ENCODE data around the gene MT1X. TPM values are rescaled to one million over a fixed set of nuclear protein-coding genes. Genes with fewer than 3 reads are reported as not detected.
A peak's percentile ranks its signal among the peaks of the same experiment; 100 is the strongest.
"Not testable (repeated sequence)": the region's sequence is repeated elsewhere in the genome, so short reads cannot be mapped to it uniquely, and the experiment has no call there.

MT1X gene
- total RNA-seq, 1 donor from 2014 or later, result 2.3 TPM

GRCh38 chr16:56672761-56673536, 9.3 kb upstream of the MT1X start:
- TF ChIP-seq, protein P1, sequence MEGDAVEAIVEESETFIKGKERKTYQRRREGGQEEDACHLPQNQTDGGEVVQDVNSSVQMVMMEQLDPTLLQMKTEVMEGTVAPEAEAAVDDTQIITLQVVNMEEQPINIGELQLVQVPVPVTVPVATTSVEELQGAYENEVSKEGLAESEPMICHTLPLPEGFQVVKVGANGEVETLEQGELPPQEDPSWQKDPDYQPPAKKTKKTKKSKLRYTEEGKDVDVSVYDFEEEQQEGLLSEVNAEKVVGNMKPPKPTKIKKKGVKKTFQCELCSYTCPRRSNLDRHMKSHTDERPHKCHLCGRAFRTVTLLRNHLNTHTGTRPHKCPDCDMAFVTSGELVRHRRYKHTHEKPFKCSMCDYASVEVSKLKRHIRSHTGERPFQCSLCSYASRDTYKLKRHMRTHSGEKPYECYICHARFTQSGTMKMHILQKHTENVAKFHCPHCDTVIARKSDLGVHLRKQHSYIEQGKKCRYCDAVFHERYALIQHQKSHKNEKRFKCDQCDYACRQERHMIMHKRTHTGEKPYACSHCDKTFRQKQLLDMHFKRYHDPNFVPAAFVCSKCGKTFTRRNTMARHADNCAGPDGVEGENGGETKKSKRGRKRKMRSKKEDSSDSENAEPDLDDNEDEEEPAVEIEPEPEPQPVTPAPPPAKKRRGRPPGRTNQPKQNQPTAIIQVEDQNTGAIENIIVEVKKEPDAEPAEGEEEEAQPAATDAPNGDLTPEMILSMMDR (IDR thresholded peaks at IDR 0.05; ENCODE audit: unreplicated experiment), result no peak
- no peak overlapping the region for H3K27ac Mint-ChIP-seq (ENCODE audit: unreplicated experiment)
- H3K36me3 Mint-ChIP-seq (ENCODE audit: low read depth, unreplicated experiment), result peaks cover 7% of the 10 kb centered on the region
- H3K4me3 Mint-ChIP-seq (ENCODE audit: unreplicated experiment), result no peak overlapping the region
- H3K9me3 Mint-ChIP-seq (ENCODE audit: unreplicated experiment), result no peaks in the 10 kb centered on the region
- DNase-seq (ENCODE audit: low spot score), result no peak
- peaks cover 45% of the 10 kb centered on the region for H3K27me3 Mint-ChIP-seq (ENCODE audit: unreplicated experiment)
- peaks cover 14% of the 10 kb centered on the region for H3K4me1 Mint-ChIP-seq (ENCODE audit: unreplicated experiment)

GRCh38 chr16:56673921-56674320, 8.3 kb upstream of the MT1X start:
- H3K27me3 Mint-ChIP-seq (ENCODE audit: unreplicated experiment), result peaks cover 36% of the 10 kb centered on the region
- DNase-seq (ENCODE audit: low spot score), result peak; percentile 42
- no peaks in the 10 kb centered on the region for H3K9me3 Mint-ChIP-seq (ENCODE audit: unreplicated experiment)
- H3K4me1 Mint-ChIP-seq (ENCODE audit: unreplicated experiment), result peaks cover 7% of the 10 kb centered on the region
- no peak overlapping the region for H3K4me3 Mint-ChIP-seq (ENCODE audit: unreplicated experiment)
- H3K27ac Mint-ChIP-seq (ENCODE audit: unreplicated experiment), result no peak overlapping the region
- TF ChIP-seq, protein P1 (IDR thresholded peaks at IDR 0.05; ENCODE audit: unreplicated experiment), result peak; percentile 44
- H3K36me3 Mint-ChIP-seq (ENCODE audit: low read depth, unreplicated experiment), result peaks cover 1% of the 10 kb centered on the region

DNA sequence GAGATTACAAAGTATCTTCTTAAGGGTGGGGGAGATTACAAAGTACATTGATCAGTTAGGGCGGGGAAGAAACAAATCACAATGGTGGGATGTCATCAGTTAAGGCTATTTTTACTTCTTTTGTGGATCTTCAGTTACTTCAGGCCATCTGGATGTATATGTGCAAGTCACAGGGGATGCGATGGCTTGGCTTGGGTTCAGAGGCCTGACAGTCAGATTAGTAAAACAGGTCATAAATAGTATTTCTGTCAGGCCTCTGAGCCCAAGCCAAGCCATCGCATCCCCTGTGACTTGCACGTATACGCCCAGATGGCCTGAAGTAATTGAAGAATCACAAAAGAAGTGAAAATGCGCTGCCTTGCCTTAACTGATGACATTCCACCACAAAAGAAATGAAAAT, 7.7 kb upstream of the MT1X start:
- peaks cover 32% of the 10 kb centered on the region for H3K27me3 Mint-ChIP-seq (ENCODE audit: unreplicated experiment)
- not testable (repeated sequence) for H3K4me1 Mint-ChIP-seq (ENCODE audit: unreplicated experiment); H3K36me3 Mint-ChIP-seq (ENCODE audit: low read depth, unreplicated experiment); H3K4me3 Mint-ChIP-seq (ENCODE audit: unreplicated experiment); H3K9me3 Mint-ChIP-seq (ENCODE audit: unreplicated experiment); DNase-seq (ENCODE audit: low spot score); H3K27ac Mint-ChIP-seq (ENCODE audit: unreplicated experiment)

DNA sequence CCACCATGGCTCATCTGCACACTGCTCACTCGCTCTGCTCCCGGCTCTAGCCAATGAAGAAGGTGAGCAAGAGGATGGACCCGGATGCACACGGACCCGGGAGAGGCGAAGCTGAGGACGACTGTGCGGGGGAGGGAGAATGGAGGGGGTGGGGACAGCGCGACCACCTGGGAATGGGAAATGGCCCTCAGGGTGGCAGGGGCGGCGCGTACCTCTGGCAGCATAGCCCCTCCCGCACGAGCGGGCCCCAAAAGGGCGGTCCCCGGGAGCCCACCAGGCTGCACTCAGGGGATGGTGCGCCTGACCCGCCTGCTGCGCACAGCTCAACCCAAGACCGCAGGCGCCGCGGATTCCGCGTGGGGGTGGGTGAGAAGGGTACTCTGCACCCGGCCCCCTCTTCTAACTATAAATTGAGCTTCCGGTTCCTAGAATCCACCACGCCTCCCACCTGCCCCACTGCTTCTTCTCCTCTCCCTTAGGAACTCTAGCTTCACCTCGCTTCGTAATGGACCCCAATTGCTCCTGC, 6.5 kb upstream of the MT1X start:
- H3K9me3 Mint-ChIP-seq (ENCODE audit: unreplicated experiment), result no peaks in the 10 kb centered on the region
- TF ChIP-seq, protein P1 (IDR thresholded peaks at IDR 0.05; ENCODE audit: unreplicated experiment), result no peak
- H3K4me3 Mint-ChIP-seq (ENCODE audit: unreplicated experiment), result no peak overlapping the region
- H3K36me3 Mint-ChIP-seq (ENCODE audit: low read depth, unreplicated experiment), result no peaks in the 10 kb centered on the region
- H3K27me3 Mint-ChIP-seq (ENCODE audit: unreplicated experiment), result peaks cover 24% of the 10 kb centered on the region
- H3K27ac Mint-ChIP-seq (ENCODE audit: unreplicated experiment), result no peak overlapping the region
- DNase-seq (ENCODE audit: low spot score), result no peak
- peaks cover 4% of the 10 kb centered on the region for H3K4me1 Mint-ChIP-seq (ENCODE audit: unreplicated experiment)

DNA sequence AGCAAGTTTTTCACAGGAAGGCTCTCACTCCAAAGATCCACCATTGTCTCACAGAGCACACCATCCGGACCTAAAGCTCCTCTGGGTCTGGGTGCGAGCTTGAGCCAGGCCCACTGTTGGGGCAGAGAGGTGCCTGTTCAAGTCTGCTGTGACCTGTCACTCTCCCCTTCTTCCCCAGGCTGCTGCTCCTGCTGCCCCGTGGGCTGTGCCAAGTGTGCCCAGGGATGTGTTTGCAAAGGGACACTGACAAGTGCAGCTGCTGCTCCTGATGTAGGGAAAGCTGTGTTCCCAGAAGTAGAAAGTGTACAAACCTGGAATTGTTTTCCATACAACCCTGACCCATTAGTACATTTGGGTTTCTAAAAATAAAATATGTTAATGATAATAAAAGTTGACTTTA, 4.8 kb upstream of the MT1X start:
- Mint-ChIP-seq H3K4me3 (ENCODE audit: unreplicated experiment) (no peak overlapping the region), H3K9me3 (ENCODE audit: unreplicated experiment) (no peaks in the 10 kb centered on the region), H3K27me3 (ENCODE audit: unreplicated experiment) (peaks cover 27% of the 10 kb centered on the region), H3K4me1 (ENCODE audit: unreplicated experiment) (peaks cover 9% of the 10 kb centered on the region), H3K27ac (ENCODE audit: unreplicated experiment) (no peak overlapping the region), H3K36me3 (ENCODE audit: low read depth, unreplicated experiment) (peaks cover 6% of the 10 kb centered on the region)
- no peak for DNase-seq (ENCODE audit: low spot score)
- TF ChIP-seq, protein P1 (IDR thresholded peaks at IDR 0.05; ENCODE audit: unreplicated experiment), result no peak
